H9 (cell line): ENCODE results near the gene RBM4B. TPM values are rescaled to one million over a fixed set of nuclear protein-coding genes. Genes with fewer than 3 reads are reported as not detected.

ENCODE experiments used
- DNase-seq: peaks from one replicate; pipeline ENCODE4 v3.0.0-alpha.2; 2017
- H2AFZ ChIP-seq: one replicate; pipeline ENCODE4 v1.6.1; 2013; ENCODE audit warnings: mild to moderate bottlenecking, low read length, control low read depth, moderate library complexity
- H2AK5ac ChIP-seq: 2 replicates; pipeline ENCODE4 v1.6.1; 2013; ENCODE audit warnings: low read length, control low read depth, mixed read lengths; ENCODE audit not compliant: insufficient read length
- H2BK120ac ChIP-seq: one replicate; pipeline ENCODE4 v1.6.1; 2013; ENCODE audit warnings: low read depth, mild to moderate bottlenecking, low read length, control low read depth, inconsistent platforms; ENCODE audit not compliant: poor library complexity, severe bottlenecking
- H2BK12ac ChIP-seq: 2 replicates; pipeline ENCODE4 v1.6.1; 2013; ENCODE audit warnings: low read length, control low read depth, mixed read lengths, low read depth; ENCODE audit not compliant: insufficient read length
- H2BK15ac ChIP-seq: 2 replicates; pipeline ENCODE4 v1.6.1; 2013; ENCODE audit warnings: low read depth, low read length, control low read depth
- H2BK20ac ChIP-seq: one replicate; pipeline ENCODE4 v1.6.1; 2013; ENCODE audit warnings: low read depth, mild to moderate bottlenecking, low read length, control low read depth, inconsistent platforms; ENCODE audit not compliant: poor library complexity, severe bottlenecking
- H2BK5ac ChIP-seq: 2 replicates; pipeline ENCODE4 v1.6.1; 2013; ENCODE audit warnings: low read length, control low read depth, mixed read lengths; ENCODE audit not compliant: insufficient read length
- H3K14ac ChIP-seq: 2 replicates; pipeline ENCODE4 v1.6.1; 2013; ENCODE audit warnings: low read length, control low read depth; ENCODE audit not compliant: insufficient read depth
- H3K18ac ChIP-seq: 2 replicates; pipeline ENCODE4 v1.6.1; 2013; ENCODE audit warnings: low read depth, mild to moderate bottlenecking, mixed read lengths, low read length, control low read depth; ENCODE audit not compliant: insufficient read length
- H3K23ac ChIP-seq: 2 replicates; pipeline ENCODE4 v1.6.1; 2013; ENCODE audit warnings: low read length, control low read depth, mixed read lengths, low read depth; ENCODE audit not compliant: insufficient read length
- H3K23me2 ChIP-seq: 2 replicates; pipeline ENCODE4 v1.6.1; 2013; ENCODE audit warnings: low read depth, mild to moderate bottlenecking, mixed read lengths, low read length, control low read depth; ENCODE audit not compliant: insufficient read length, poor library complexity, severe bottlenecking
- H3K27ac ChIP-seq: 2 replicates; pipeline ENCODE4 v1.5.1; 2013; ENCODE audit warnings: low read length, control low read depth, mixed read lengths, low read depth; ENCODE audit not compliant: insufficient read length
- H3K27me3 ChIP-seq: 2 replicates; pipeline ENCODE4 v1.6.1; 2013; ENCODE audit warnings: low read length, control low read depth, inconsistent platforms; ENCODE audit not compliant: insufficient read depth
- H3K4ac ChIP-seq: 2 replicates; pipeline ENCODE4 v1.6.1; 2013; ENCODE audit warnings: low read depth, mild to moderate bottlenecking, control low read depth, inconsistent platforms, low read length, moderate library complexity
- H3K4me1 ChIP-seq: 2 replicates; pipeline ENCODE4 v1.6.1; 2013; ENCODE audit warnings: low read length, control low read depth, inconsistent platforms; ENCODE audit not compliant: insufficient read depth
- H3K4me2 ChIP-seq: 2 replicates; pipeline ENCODE4 v1.6.1; 2013; ENCODE audit warnings: low read length, control low read depth, mixed read lengths; ENCODE audit not compliant: insufficient read length, insufficient read depth
- H3K56ac ChIP-seq: 2 replicates; pipeline ENCODE4 v1.6.1; 2013; ENCODE audit warnings: low read depth, mild to moderate bottlenecking, mixed read lengths, low read length, control low read depth; ENCODE audit not compliant: insufficient read length
- H3K79me1 ChIP-seq: 2 replicates; pipeline ENCODE4 v1.6.1; 2013; ENCODE audit warnings: low read depth, mild to moderate bottlenecking, moderate library complexity, low read length, control low read depth, inconsistent platforms; ENCODE audit not compliant: insufficient read depth, poor library complexity, severe bottlenecking
- H3K79me2 ChIP-seq: 2 replicates; pipeline ENCODE4 v1.6.1; 2013; ENCODE audit warnings: low read length, control low read depth, inconsistent platforms; ENCODE audit not compliant: insufficient read depth
- H3K9ac ChIP-seq: 2 replicates; pipeline ENCODE4 v1.6.1; 2013; ENCODE audit warnings: low read length, control low read depth, mixed read lengths; ENCODE audit not compliant: insufficient read length; ENCODE audit errors: extremely low read depth
- H3K9me3 ChIP-seq: one replicate; pipeline ENCODE4 v1.6.1; 2013; ENCODE audit warnings: low read depth, low read length, inconsistent platforms; ENCODE audit not compliant: control insufficient read depth
- H3T11ph ChIP-seq: one replicate; pipeline ENCODE4 v1.6.1; 2013; ENCODE audit warnings: mild to moderate bottlenecking, low read length, control low read depth, inconsistent platforms
- H4K20me1 ChIP-seq: one replicate; pipeline ENCODE4 v1.6.1; 2013; ENCODE audit not compliant: control insufficient read depth, insufficient read length, insufficient read depth
- H4K5ac ChIP-seq: 2 replicates; pipeline ENCODE4 v1.6.1; 2013; ENCODE audit warnings: low read depth, mild to moderate bottlenecking, mixed read lengths, low read length, control low read depth; ENCODE audit not compliant: insufficient read length
- H4K8ac ChIP-seq: replicated peaks from 2 replicates; pipeline ENCODE4 v1.6.1; 2013; ENCODE audit warnings: low read length, control low read depth, mixed read lengths, low read depth; ENCODE audit not compliant: insufficient read length
- H4K91ac ChIP-seq: 2 replicates; pipeline ENCODE4 v1.6.1; 2013; ENCODE audit warnings: low read depth, mild to moderate bottlenecking, moderate library complexity, mixed read lengths, low read length, control low read depth; ENCODE audit not compliant: insufficient read length
- H3K27ac Mint-ChIP-seq, 3 experiments: 2 replicates in 2 of 3; 3 replicates in 1 of 3; pipeline ENCODE4 v1.8.0; 2020 to 2021; ENCODE audit warnings: mixed read lengths in 3 of 3, mild to moderate bottlenecking in 1 of 3, moderate library complexity in 1 of 3
- H3K27me3 Mint-ChIP-seq: 2 replicates; pipeline ENCODE4 v1.8.0; 2021; ENCODE audit warnings: low read depth, mild to moderate bottlenecking, moderate library complexity, mixed read lengths
- H3K36me3 Mint-ChIP-seq, 3 experiments: 2 replicates in 2 of 3; 3 replicates in 1 of 3; pipeline ENCODE4 v1.8.0; 2020 to 2021; ENCODE audit warnings: low read depth in 3 of 3, mixed read lengths in 3 of 3; ENCODE audit not compliant: insufficient read depth in 1 of 3
- H3K4me1 Mint-ChIP-seq, 2 experiments: 2 replicates each; pipeline ENCODE4 v1.8.0; 2020; ENCODE audit warnings: mixed read lengths in 2 of 2
- H3K4me3 Mint-ChIP-seq, 2 experiments: 2 replicates in 1 of 2; 3 replicates in 1 of 2; pipeline ENCODE4 v1.8.0; 2020 to 2021; ENCODE audit warnings: mild to moderate bottlenecking in 2 of 2, mixed read lengths in 2 of 2, moderate library complexity in 1 of 2
- H3K9me3 Mint-ChIP-seq, 2 experiments: 2 replicates in 1 of 2; 3 replicates in 1 of 2; pipeline ENCODE4 v1.8.0; 2020; ENCODE audit warnings: mild to moderate bottlenecking in 2 of 2, mixed read lengths in 2 of 2, moderate library complexity in 1 of 2
- CTCF ChIP-seq: fragments of 200-600 bp; sonication (generic); conservative IDR thresholded peaks from 3 replicates; pipeline ENCODE4 v1.8.0; 2021; ENCODE audit warnings: antibody characterized with exemption, mild to moderate bottlenecking
- WGBS: extraction: QIAGEN DNeasy Blood & Tissue Kit; methylation state at CpG from one replicate; pipeline ENCODE4 v1.1.7; 2013; ENCODE audit warnings: missing lambda C conversion rate, low lambda C conversion rate, mixed read lengths; ENCODE audit not compliant: insufficient read length; ENCODE audit errors: extremely low coverage; 5-methylcytosine and 5-hydroxymethylcytosine counted together
- total RNA-seq: library from RNA; stranded (reverse); gene quantifications from 2 replicates; pipeline ENCODE4 v1.2.1, GENCODE V29; 2021

Gene RBM4B
- total RNA-seq, 1 experiment from 2014 or later = 34.0 TPM

- peaks cover 32% of the 10 kb centered on the region for H3K79me2 ChIP-seq
- H2AK5ac ChIP-seq = no peak overlapping the region
- H2BK12ac ChIP-seq = no peak overlapping the region
- Mint-ChIP-seq H3K36me3 (peaks cover 34 to 73% (median 53%) of the 10 kb centered on the region in 3 experiments), H3K27me3 (peaks cover 2% of the 10 kb centered on the region; the same call in 1 of the 2 replicates), H3K27ac (peak overlapping the region in 1 of 3 experiments; percentile 99; a peak in 3 of 7 replicates), H3K4me1 (peaks cover 35 to 38% of the 10 kb centered on the region in 2 experiments), H3K4me3 (no peak overlapping the region), H3K9me3 (no peaks in the 10 kb centered on the region)
- no peaks in the 10 kb centered on the region for H3K27me3 ChIP-seq
- no peaks in the 10 kb centered on the region for H4K20me1 ChIP-seq
- H3K23ac ChIP-seq = no peak overlapping the region
- WGBS = no CpG with 5 or more reads among the region's 3 CpGs
- no peak overlapping the region for H2AFZ ChIP-seq
- no peak for TF ChIP-seq CTCF
- no peak overlapping the region for H3T11ph ChIP-seq
- no peak overlapping the region for H3K4me2 ChIP-seq
- no peak overlapping the region for H4K5ac ChIP-seq
- no peaks in the 10 kb centered on the region for H3K9me3 ChIP-seq
- no peak overlapping the region for H3K18ac ChIP-seq
- no peak overlapping the region for H4K8ac ChIP-seq
- no peak overlapping the region for H2BK120ac ChIP-seq
- DNase-seq = no peak
- H3K23me2 ChIP-seq = peaks cover 12% of the 10 kb centered on the region
- H2BK15ac ChIP-seq = no peak overlapping the region
- no peak overlapping the region for H4K91ac ChIP-seq
- peaks cover 3% of the 10 kb centered on the region for H3K4me1 ChIP-seq
- H2BK5ac ChIP-seq = no peak overlapping the region
- peak overlapping the region; percentile 30 for H3K27ac ChIP-seq
- no peak overlapping the region for H3K14ac ChIP-seq
- H2BK20ac ChIP-seq = no peak overlapping the region
- H3K4ac ChIP-seq = no peak overlapping the region
- H3K56ac ChIP-seq = no peak overlapping the region
- no peaks in the 10 kb centered on the region for H3K79me1 ChIP-seq
- H3K9ac ChIP-seq = no peak overlapping the region
Measured at GRCh38 chr11:66636411-66636810, 41.3 kb downstream of the RBM4B start.
